ENCODE measurements around the gene SCT.

The SCT gene

GRCh38 chr11:592918-593317 is 34.1 kb downstream of the SCT start:
- TF ChIP-seq, protein P1, sequence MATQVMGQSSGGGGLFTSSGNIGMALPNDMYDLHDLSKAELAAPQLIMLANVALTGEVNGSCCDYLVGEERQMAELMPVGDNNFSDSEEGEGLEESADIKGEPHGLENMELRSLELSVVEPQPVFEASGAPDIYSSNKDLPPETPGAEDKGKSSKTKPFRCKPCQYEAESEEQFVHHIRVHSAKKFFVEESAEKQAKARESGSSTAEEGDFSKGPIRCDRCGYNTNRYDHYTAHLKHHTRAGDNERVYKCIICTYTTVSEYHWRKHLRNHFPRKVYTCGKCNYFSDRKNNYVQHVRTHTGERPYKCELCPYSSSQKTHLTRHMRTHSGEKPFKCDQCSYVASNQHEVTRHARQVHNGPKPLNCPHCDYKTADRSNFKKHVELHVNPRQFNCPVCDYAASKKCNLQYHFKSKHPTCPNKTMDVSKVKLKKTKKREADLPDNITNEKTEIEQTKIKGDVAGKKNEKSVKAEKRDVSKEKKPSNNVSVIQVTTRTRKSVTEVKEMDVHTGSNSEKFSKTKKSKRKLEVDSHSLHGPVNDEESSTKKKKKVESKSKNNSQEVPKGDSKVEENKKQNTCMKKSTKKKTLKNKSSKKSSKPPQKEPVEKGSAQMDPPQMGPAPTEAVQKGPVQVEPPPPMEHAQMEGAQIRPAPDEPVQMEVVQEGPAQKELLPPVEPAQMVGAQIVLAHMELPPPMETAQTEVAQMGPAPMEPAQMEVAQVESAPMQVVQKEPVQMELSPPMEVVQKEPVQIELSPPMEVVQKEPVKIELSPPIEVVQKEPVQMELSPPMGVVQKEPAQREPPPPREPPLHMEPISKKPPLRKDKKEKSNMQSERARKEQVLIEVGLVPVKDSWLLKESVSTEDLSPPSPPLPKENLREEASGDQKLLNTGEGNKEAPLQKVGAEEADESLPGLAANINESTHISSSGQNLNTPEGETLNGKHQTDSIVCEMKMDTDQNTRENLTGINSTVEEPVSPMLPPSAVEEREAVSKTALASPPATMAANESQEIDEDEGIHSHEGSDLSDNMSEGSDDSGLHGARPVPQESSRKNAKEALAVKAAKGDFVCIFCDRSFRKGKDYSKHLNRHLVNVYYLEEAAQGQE (IDR thresholded peaks at IDR 0.05; ENCODE audit: insufficient read depth in 1 of 2, low read depth in 2 of 2, low read length in 2 of 2), result no peak
- TF ChIP-seq POLR2AphosphoS5 (IDR thresholded peaks at IDR 0.05; ENCODE audit: low read depth, low read length), result no peak
- TF ChIP-seq SIN3A (IDR thresholded peaks at IDR 0.05; ENCODE audit: borderline replicate concordance, insufficient read depth, low read length), result no peak
- TF ChIP-seq FOXP2 (optimal IDR thresholded peaks at IDR 0.05; ENCODE audit: borderline replicate concordance, extremely low read depth, extremely low read length, insufficient read depth), result no peak
- TF ChIP-seq TAF1 (IDR thresholded peaks at IDR 0.05; ENCODE audit: borderline replicate concordance, insufficient read depth, low read length), result no peak

DNA sequence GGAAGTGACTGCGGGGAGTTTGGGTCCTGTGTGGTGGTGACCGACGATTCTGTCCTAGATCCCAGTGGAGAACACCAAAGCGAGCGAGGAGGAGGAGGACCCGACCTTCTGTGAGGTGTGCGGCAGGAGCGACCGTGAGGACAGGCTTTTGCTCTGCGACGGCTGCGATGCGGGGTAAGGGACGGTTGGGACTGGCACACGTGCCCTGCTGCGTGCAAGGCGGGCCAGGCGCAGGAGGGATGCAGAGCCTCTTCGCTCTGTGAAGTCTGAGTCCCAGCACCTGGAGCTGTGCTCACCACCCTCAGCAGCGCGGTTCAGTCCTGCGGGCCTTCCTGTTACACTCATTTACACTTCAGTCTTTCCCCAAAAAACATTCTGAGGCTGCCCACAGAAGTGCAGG is 34.5 kb downstream of the SCT start:
- TF ChIP-seq POLR2AphosphoS5 (IDR thresholded peaks at IDR 0.05; ENCODE audit: low read depth, low read length), result no peak

DNA sequence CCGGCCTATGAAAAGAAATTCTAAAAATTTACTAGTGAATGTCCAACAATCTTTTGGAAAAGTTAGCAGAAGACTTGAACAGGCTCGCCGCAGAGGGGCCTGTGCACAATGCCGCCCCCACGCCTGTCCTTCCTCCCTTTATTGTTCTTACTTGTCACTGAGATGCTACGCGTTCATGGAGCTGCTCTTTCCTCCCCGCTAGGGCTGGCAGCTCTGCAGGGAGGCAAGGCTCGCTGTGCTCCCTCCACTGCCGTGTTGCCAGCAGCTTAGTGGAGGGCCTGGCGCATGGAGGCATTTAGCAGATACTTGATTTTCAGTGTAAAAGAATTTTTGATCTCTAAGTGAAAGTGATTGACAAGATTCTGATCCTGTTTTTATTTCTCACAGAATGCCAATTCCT is 36.0 kb downstream of the SCT start:
- TF ChIP-seq FOXP2 (optimal IDR thresholded peaks at IDR 0.05; ENCODE audit: borderline replicate concordance, extremely low read depth, extremely low read length, insufficient read depth), result no peak
- no peak for TF ChIP-seq TAF1 (IDR thresholded peaks at IDR 0.05; ENCODE audit: borderline replicate concordance, insufficient read depth, low read length)
- TF ChIP-seq SIN3A (IDR thresholded peaks at IDR 0.05; ENCODE audit: borderline replicate concordance, insufficient read depth, low read length), result no peak
- TF ChIP-seq, protein P1 (IDR thresholded peaks at IDR 0.05; ENCODE audit: insufficient read depth in 1 of 2, low read depth in 2 of 2, low read length in 2 of 2), result no peak
- no peak for TF ChIP-seq POLR2AphosphoS5 (IDR thresholded peaks at IDR 0.05; ENCODE audit: low read depth, low read length)

DNA sequence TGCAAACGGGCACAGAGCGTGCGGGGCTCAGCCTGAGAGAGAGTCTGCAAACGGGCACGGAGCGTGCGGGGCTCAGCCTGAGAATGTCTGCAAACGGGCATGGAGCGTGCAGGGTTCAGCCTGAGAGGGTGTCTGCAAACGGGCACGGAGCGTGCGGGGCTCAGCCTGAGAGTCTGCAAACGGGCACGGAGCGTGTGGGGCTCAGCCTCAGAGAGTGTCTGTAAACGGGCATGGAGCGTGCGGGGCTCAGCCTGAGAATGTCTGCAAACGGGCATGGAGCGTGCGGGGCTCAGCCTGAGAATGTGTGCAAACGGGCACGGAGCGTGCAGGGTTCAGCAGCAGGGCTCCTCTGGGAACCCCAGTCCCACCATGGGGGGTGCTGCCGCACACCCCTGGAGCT is 37.2 kb downstream of the SCT start:
- TF ChIP-seq TAF1 (IDR thresholded peaks at IDR 0.05; ENCODE audit: borderline replicate concordance, insufficient read depth, low read length) (no peak), POLR2AphosphoS5 (IDR thresholded peaks at IDR 0.05; ENCODE audit: low read depth, low read length) (no peak), SIN3A (IDR thresholded peaks at IDR 0.05; ENCODE audit: borderline replicate concordance, insufficient read depth, low read length) (no peak)
- TF ChIP-seq, protein P1 (IDR thresholded peaks at IDR 0.05; ENCODE audit: insufficient read depth in 1 of 2, low read depth in 2 of 2, low read length in 2 of 2), result no peak

DNA sequence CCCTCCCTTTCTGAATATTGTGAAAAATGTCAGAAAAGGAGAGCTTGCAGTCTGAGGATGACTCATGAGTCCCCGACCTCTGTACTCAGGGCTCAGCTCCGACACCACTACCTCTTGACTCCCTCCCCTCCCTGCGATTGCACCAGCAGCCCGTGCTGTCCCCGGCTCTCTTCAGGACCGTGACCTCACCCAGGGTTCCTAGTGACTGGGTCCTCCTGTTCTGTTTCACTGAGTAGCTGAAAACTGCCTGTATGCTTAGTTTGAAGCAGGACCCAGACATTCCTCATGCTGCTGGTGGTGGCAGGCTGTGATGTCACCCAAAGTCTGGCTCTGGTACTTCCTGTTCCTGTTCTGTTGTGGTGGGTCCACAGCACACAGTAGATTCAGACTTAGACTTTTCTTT is 39.0 kb downstream of the SCT start:
- TF ChIP-seq TAF1 (IDR thresholded peaks at IDR 0.05; ENCODE audit: borderline replicate concordance, insufficient read depth, low read length) (no peak), SIN3A (IDR thresholded peaks at IDR 0.05; ENCODE audit: borderline replicate concordance, insufficient read depth, low read length) (no peak), POLR2AphosphoS5 (IDR thresholded peaks at IDR 0.05; ENCODE audit: low read depth, low read length) (no peak)
- TF ChIP-seq, protein P1 (IDR thresholded peaks at IDR 0.05; ENCODE audit: insufficient read depth in 1 of 2, low read depth in 2 of 2, low read length in 2 of 2), result no peak
